ENCODE measurements around the gene NBL1. TPM values are rescaled to one million over a fixed set of nuclear protein-coding genes. Genes with fewer than 3 reads are reported as not detected.

The NBL1 gene
- total RNA-seq, 2 donors from 2014 or later = 268 to 514 TPM

GRCh38 chr1:19648689-19649088 lies 4.6 kb downstream of the NBL1 start:
- Histone ChIP-seq H3K4me1 (replicated peaks) (peaks cover 19% of the 10 kb centered on the region), H3K27me3 (replicated peaks; ENCODE audit: insufficient read depth) (no peaks in the 10 kb centered on the region), H3K36me3 (no peaks in the 10 kb centered on the region), H3K27ac (peak overlapping the region; percentile 99), H3K9me3 (no peaks in the 10 kb centered on the region), H3K4me3 (peak overlapping the region in 1 of 2 donors; percentile 81)
- 30% methylated on average over 11 of the region's 11 CpGs for WGBS
- TF ChIP-seq POLR2A (IDR thresholded peaks at IDR 0.05) = no peak
- TF ChIP-seq POLR2AphosphoS5 (IDR thresholded peaks at IDR 0.05) = peak; percentile 75
- TF ChIP-seq CTCF (IDR thresholded peaks at IDR 0.05) = peak; percentile 19 to 74 (median 64)
- DNase-seq (ENCODE audit: low spot score) = peak; percentile 86
- intact Hi-C loops (cut with DNase I) = loop anchor here (5.0 kb wide), 1 partner anchor 211 kb away; no protein-coding TSS in a partner anchor

GRCh38 chr1:19650416-19651140 lies 6.5 kb downstream of the NBL1 start:
- 5% methylated on average over 12 of the region's 12 CpGs for WGBS
- Histone ChIP-seq H3K27ac (peak overlapping the region; percentile 85 to 99), H3K36me3 (no peaks in the 10 kb centered on the region), H3K4me3 (no peak overlapping the region), H3K27me3 (replicated peaks; ENCODE audit: insufficient read depth) (no peaks in the 10 kb centered on the region), H3K9me3 (no peaks in the 10 kb centered on the region), H3K4me1 (replicated peaks) (peaks cover 24% of the 10 kb centered on the region)
- no peak for TF ChIP-seq POLR2A (IDR thresholded peaks at IDR 0.05)
- no peak for TF ChIP-seq CTCF (IDR thresholded peaks at IDR 0.05)
- TF ChIP-seq POLR2AphosphoS5 (IDR thresholded peaks at IDR 0.05) = peak; percentile 18
- peak; percentile 38 for DNase-seq (ENCODE audit: low spot score)
- intact Hi-C loops (cut with DNase I) = loop anchor here (2.0 to 5.0 kb wide), 2 partner anchors 258 to 304 kb away; no protein-coding TSS in a partner anchor

- 30% methylated on average over 8 of the region's 11 CpGs for WGBS
- no peaks in the 10 kb centered on the region for H3K9me3 ChIP-seq
These were observed 7.1 kb downstream of the NBL1 start for GRCh38 chr1:19651141-19651737.

GRCh38 chr1:19654386-19654785 lies 10.3 kb downstream of the NBL1 start:
- H3K27me3 ChIP-seq (replicated peaks; ENCODE audit: insufficient read depth) = no peaks in the 10 kb centered on the region
- H3K4me1 ChIP-seq (replicated peaks) = peaks cover 16% of the 10 kb centered on the region
- no peaks in the 10 kb centered on the region for H3K9me3 ChIP-seq
- DNase-seq (ENCODE audit: low spot score) = no peak
- H3K4me3 ChIP-seq = no peak overlapping the region
- no peak for TF ChIP-seq POLR2AphosphoS5 (IDR thresholded peaks at IDR 0.05)
- TF ChIP-seq POLR2A (IDR thresholded peaks at IDR 0.05) = no peak
- no peak for TF ChIP-seq CTCF (IDR thresholded peaks at IDR 0.05)
- peak overlapping the region; percentile 11 to 24 for H3K27ac ChIP-seq
- 19% methylated on average over 5 of the region's 5 CpGs for WGBS
- intact Hi-C loops (cut with DNase I) = loop anchor here (5.0 kb wide), 1 partner anchor 262 kb away; no protein-coding TSS in a partner anchor
- H3K36me3 ChIP-seq = peaks cover 6% of the 10 kb centered on the region in 2 donors

More at GRCh38 chr1:19651141-19651737, 7.1 kb downstream of the NBL1 start:
- Histone ChIP-seq H3K36me3 (peaks cover 0 to under 1% of the 10 kb centered on the region in 2 donors), H3K27ac (peak overlapping the region; percentile 85 to 99), H3K27me3 (replicated peaks; ENCODE audit: insufficient read depth) (no peaks in the 10 kb centered on the region), H3K4me3 (no peak overlapping the region), H3K4me1 (replicated peaks) (peaks cover 24% of the 10 kb centered on the region)
- intact Hi-C loops (cut with DNase I) = loop anchor here (2.0 to 5.0 kb wide), 2 partner anchors 259 to 304 kb away; no protein-coding TSS in a partner anchor
- DNase-seq (ENCODE audit: low spot score) = peak; percentile 40
- TF ChIP-seq CTCF (IDR thresholded peaks at IDR 0.05) (peak in 3 of 4 experiments; percentile 49 to 69 (median 69)), POLR2A (IDR thresholded peaks at IDR 0.05) (no peak), POLR2AphosphoS5 (IDR thresholded peaks at IDR 0.05) (peak; percentile 3)
